Activated CD4-positive, CD25-positive, alpha-beta regulatory T cell treated with anti-CD3 and anti-CD28 coated beads, Interleukin-2, amount 50 U/mL, for 72 hours (primary cell): ENCODE data around the gene ZNHIT6.
"Not testable (repeated sequence)": the region's sequence is repeated elsewhere in the genome, so short reads cannot be mapped to it uniquely, and the experiment has no call there.

Experiments
- DNase-seq: peaks from one replicate; pipeline ENCODE4 v3.0.0; 2021

Gene ZNHIT6

DNA sequence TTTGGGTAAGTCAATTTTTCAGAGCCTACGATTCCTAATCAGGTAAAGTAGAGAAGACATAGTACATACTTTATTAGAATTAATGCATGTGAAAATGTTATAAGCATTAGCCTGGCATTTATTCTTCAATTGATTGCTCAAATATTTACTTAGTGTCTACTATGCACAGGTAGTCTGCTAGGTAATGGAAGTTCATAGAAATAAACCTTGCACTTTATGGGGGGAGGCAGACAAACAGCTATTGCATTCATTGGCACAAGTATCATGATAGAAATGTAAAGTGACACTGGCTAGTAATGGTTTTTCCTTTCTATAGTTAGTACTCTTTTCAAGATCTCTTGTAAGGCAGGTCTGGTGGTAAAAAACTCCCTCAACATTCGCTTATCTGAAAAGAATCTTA lies 44.9 kb downstream of the ZNHIT6 start:
- no peak for DNase-seq

DNA sequence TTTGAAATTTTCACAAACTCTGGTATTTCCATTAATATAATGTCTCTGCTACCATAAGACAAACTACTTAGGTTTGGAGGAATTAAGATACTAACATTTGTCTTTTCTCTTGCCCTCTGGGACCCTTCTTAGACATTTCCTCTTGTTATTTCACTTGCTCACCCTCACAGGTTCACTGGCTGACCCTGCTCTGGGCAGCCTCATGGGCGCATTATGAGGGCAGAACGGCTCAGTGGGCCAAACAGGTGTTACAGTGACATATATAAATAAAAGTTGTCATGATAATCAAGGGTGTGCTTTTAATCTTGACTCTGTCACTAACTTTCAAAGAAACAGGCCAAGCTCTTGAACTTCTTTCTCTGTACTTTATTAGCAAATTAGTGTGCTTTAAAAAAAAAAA lies 46.5 kb downstream of the ZNHIT6 start:
- DNase-seq = no peak

DNA sequence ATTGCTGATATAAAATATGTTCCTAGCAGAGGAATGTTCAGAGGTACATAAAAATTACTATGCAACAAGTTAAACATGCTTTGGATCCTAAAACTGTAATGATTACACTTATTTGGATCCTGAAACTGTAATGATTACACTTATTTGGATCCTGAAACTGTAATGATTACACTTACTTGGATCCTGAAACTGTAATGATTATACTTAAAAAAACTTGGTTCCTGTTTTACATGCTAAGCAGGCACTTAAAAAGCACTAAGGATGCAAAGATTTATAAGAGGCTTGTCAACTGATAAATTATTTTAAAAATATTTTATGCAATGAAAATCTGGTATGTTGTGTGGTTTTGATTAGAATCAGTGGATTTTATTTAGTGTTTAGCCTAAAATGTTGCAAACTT lies 47.7 kb downstream of the ZNHIT6 start:
- no peak for DNase-seq

DNA sequence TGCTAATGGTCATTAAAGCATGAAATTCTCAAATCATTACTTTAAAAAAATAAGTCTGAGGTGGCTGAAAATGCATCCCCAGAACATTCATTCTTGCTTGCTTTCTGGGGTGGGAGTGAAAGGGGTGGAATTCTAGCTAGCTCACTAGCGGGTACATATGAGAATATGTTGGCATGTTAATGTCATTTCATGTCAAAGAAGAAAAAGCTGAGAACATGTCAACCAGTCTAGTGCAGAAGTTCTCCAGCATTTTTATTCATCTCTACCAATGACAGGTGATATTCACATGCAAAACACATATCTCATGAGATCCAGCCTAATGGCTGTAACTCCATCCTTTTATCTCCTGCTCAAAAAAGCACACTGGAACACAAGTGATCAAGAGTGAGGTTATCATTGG lies 49.1 kb downstream of the ZNHIT6 start:
- no peak for DNase-seq

DNA sequence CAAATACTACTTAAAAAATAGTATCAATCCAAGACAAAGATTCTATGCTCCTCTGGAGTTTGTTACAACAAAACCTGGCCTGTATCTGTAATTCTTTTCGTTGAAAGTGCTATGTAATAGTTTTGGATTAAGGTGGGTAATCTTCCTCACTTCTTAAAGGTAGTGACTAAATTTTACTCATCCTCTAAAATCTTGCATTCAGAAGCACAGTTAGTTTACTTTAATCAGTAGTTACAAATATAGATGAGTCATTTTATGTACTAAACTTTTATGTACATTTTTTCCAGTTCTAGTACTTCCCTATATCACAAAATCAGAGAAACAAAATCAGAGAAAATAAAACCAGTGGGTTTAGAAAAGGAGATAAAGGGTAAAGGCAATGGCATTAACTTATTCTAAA lies 51.3 kb downstream of the ZNHIT6 start:
- no peak for DNase-seq

DNA sequence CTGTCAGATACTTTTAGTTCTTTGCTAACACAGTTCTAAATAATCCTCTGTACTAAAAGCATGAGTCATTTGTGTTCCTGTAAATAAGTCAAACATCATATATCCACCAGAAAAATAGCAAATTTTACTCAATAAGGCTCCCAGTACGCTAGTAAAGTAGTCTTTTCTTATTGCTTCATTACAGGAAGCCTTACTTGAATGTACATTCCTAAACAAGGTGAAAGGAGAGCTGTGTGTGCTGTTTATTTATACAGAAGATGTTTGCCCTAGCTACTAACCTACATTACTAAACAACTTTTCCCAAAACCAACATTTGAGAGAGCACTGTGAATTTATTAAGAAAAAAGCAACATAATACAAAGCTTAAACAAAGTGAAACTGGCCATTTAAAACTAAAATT lies 52.0 kb downstream of the ZNHIT6 start:
- DNase-seq = no peak

DNA sequence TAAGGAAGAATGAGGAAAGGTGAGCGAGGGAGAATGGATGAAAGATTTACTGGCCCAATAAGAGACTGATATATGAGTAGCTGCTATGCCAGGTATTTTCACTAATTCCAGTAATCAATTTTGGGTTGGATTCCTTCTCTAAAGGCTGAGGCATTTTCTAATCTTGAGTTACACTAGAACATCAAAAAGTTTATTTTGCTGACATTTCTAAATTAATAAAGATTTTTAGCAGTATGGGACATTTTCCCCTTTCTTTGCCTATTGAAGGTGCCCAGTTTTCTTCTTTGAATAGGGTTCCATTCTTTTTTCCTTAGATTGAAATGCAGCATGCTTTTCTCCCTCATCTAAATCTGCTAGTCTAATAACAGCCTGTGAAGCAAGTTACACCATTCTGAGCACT lies 52.9 kb downstream of the ZNHIT6 start:
- DNase-seq = no peak

DNA sequence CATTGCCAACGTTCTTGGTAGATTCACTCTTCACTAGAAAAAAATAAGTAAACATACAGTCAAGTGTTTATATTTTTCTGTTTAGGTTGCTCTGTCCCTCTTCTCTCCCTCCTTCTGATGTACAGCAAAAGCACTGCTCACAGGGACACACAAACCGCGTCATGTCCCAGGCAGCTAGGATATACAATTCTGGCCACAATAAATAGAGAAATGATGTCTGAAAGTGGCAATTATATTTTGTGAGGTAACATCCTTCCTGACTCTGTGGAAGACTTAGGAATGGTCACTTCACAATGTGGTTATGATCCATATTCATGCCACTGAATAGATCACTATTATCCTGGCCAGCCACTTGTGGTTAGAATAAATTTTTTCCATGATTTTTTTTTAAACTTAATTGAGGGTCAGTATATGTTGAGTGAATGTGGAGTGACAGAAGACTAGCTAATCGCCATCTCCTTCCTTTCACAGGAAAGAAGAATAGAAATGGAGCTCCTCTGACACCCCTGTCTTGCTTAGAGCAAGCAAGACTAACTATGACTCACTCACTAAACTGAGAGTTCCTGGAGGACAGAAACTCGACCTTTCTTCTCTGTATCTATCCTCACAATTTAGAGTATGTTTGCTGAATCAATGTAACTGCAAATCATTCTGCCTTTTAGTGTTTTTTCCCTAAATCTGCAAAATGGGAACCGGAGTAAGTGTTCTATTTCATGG lies 54.0 kb downstream of the ZNHIT6 start:
- no peak for DNase-seq

DNA sequence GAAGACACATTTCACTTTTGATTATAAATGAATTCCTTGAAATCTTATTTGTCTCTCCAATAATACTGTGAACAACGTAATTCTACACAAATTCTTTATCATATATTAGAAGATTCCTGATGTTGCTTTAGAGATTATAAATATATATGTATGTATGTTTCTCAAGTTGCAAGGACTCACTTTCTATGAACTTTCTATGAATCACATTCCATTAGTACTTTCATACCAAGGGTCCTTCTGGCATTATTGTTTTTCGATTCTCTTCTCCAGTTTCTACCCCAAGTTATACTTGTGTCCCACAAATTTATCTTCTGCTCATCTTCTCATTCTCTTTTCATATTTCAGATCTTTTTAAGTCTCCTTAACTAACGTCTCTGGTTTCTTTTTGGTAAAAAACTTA lies 55.9 kb downstream of the ZNHIT6 start:
- no peak for DNase-seq

DNA sequence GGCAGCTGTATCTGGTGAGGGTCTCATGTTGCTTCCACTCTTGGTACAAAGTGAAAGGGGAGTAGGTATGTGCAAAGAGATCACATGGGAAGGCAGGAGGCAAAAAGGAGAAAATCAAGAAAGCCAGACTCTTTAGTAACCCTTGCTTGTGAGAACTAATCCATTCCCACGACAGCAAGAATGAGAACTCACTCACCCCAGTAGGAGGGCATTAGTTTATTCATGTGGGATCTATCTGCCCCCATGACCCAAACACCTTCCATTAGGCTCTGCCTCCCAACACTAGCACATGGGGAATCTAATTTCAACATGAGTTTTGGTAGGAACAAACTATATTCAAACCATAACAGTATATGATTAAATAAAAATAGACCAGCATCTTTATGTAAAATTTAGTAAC lies 57.6 kb downstream of the ZNHIT6 start:
- no peak for DNase-seq

DNA sequence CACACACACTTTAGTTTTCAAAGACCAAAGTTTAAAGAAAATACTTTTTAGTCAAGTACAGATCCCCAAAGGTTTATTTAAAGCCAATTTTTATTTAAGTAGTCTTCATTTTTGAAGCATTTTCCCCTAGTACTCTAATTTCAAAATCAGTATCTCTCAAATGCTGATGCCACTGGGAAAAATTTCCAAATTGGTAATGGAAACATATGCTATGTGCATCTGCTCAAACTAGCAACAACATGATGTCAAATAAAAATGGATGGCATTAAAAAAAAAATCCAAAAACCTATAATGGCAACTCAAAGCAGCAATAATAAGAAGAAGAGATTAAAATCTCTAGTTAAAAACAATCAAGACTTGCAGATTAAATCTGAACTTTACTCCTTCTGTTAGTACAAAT lies 58.6 kb downstream of the ZNHIT6 start:
- no peak for DNase-seq

DNA sequence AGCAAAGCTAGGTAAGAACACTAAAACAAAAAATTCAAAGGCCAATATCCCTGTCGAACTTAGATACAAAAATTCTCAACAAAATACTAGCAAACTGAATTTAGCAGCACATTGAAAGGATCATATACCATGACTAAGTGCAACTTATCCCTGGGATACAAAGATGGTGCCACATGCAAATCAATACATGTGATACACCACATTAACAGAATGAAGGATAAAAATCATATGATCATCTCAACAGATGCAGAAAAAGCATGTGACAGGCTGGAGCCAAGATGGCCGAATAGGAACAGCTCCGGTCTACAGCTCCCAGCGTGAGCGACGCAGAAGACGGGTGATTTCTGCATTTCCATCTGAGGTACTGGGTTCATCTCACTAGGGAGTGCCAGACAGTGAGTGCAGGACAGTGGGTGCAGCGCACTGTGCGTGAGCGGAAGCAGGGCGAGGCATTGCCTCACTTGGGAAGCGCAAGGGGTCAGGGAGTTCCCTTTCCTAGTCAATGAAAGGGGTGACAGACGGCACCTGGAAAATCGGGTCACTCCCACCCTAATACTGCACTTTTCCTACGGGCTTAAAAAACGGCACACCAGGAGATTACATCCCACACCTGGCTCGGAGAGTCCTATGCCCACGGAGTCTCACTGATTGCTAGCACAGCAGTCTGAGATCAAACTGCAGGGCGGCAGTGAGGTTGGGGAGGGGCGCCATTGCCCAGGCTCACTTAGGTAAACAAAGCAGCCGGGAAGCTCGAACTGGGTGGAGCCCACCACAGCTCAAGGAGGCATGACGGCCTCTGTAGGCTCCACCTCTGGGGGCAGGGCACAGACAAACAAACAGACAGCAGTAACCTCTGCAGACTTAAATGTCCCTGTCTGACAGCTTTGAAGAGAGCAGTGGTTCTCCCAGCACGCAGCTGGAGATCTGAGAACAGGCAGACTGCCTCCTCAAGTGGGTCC lies 66.4 kb downstream of the ZNHIT6 start:
- not testable (repeated sequence) for DNase-seq

DNA sequence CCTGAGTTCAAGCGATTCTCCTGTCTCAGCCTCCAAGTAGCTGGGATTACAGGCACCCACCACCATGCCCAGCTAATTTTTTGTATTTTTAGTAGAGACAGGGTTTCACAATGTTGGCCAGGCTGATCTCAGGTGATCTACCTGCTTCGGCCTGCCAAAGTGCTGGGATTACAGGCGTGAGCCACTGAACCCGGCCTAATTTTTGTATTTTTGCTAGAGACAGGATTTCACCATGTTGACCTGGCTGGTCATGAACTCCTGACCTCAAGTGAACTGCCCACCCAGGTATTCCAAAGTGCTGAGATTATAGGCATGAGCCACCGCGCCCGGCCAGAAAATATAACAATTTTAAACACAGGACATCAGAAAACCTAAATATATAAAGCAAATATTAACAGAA lies 68.3 kb downstream of the ZNHIT6 start:
- DNase-seq = not testable (repeated sequence)

DNA sequence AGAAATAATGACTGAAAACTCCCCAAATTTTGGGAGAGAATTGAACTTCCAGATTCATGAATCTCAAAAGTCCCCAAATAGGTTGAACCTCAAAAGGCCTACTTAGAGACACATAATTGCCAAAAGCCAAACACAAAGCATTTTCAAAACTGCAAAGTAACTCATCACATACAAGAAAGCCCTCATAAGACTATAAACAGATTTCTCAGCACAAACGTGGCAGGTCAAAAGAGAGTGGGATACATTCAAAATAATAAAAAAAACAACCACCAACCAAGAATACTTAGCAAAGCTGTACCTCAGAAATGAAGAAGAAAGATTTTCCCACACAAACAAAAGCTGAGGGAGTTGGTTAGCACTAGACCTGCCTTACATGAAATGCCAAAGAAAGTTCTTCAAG lies 69.8 kb downstream of the ZNHIT6 start:
- DNase-seq = no peak

DNA sequence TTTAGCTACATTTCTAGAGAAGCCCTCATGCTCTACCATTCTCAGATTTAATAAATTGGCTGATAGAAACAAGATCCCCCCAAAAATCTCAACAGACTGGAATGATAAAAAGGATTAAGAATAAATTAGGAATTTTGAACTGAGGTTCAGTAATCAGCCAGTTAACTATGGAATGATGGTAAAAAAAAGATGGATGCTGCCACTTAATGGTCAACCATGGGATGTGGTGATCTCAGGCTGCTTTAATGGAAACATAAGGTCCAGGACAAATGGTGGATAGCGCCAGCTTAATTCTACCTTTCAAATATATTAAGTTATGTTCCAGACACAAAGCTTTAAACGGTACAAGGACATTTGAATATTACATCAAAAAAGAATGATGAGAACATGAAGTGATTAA lies 77.7 kb downstream of the ZNHIT6 start:
- no peak for DNase-seq

DNA sequence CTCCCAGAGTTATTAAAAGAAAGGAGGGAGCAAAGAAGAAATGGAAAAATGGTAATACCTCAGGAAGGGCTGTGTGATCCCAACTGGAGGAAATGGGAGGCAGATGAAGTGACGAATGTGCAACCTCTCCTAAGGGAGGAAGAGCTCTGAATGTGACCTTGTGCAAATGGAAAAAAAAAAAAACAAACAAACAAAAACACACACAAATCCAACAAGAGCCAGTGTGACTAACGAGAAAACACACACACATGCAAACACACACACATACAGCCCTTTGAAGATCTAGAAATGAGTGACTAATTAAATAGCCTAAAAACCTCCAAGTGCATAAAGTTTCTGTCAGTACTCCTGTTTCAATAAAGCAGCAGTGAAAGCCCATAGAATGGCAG lies 78.7 kb downstream of the ZNHIT6 start:
- DNase-seq = no peak

DNA sequence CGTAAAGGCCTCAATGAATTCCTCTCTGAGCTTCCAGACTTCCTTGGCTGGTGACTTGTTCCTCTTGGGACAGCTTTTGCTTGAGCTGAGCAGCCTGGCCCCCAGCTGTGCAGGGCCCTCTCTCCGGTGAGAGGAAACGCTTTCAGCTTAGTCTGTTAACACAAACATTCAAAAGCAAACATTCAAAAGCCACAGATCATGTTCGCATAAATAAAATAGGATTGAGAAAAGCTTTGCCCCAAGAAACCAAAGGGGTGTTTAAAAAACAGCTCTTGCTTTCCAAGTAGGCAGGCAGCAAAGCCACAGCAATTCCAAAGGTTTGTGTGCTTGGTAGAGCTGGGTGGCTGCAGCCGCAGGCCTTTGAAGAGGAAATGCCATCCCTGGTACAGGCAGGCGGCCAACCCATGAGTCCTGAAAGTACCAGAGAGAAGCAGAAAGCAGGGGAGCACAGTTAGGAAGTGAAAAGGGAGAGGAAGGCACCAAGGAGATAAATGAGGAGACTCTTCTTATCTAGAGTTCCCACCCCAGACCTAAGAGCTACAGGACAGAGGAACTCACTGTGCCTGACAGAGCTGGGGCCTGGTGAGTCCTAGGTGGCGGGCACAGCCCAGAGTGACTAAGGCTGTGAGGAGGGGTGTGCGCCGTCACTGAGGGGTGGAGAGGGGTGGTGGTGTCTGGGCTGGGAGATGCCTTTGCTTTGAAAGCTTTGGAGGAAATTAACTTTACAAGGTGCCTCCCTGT lies 79.3 kb downstream of the ZNHIT6 start:
- DNase-seq = no peak

DNA sequence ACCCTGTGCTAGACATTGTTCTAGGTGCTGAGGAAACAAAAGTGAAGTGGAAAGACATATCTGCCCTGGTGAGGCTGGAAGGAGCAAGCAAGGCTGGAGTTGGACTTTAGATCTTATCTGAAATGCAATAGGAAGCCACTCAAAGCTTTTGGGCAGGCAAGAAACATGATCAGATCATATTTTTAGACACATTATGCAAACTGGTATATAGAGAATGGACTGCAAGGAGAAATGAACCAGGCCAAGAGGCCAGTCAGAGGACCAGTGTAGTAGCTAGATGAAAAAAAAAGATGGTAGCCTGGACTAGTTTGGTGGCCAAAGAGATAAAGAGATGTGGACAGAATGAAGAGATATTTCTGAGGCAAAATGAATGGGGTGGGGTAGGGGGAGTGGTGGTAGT lies 81.4 kb downstream of the ZNHIT6 start:
- DNase-seq = no peak

DNA sequence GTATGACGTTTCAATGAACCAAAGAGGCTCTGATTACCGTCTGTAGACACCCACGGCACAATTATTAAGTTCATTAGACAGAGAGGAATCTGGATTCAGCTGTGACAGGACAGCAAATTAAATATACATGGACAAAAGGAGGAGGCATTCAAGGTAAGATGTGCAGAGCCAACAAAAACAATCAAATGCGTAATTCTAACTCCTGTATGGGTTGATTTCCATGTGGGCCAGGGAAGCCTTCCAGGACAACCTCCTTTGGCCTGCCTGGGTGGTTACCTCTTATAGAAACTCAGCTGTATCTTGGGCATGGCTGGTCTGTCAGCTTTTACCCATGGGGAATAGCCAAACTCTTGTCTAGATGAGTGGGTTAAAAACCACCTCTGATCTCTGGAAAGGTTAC lies 83.9 kb downstream of the ZNHIT6 start:
- no peak for DNase-seq

DNA sequence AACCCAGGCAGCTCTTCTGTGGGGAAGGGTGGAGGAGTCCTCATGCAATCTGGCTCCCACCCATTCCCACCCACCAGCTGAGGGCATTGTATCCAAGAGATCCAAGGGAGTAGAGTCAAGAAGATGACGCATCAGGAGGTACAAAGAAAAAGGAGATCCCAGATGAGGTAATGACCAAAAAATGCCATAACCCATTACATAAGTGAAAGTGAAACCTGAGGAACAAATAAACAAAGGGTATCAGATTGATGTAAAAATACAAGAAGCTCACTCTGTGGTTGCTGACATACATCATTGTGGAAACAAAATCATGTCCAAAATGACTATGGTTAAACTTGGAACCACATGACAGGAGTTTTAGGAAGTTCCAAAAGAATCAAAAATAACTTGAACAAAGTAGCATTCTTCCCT lies 85.2 kb downstream of the ZNHIT6 start:
- no peak for DNase-seq

DNA sequence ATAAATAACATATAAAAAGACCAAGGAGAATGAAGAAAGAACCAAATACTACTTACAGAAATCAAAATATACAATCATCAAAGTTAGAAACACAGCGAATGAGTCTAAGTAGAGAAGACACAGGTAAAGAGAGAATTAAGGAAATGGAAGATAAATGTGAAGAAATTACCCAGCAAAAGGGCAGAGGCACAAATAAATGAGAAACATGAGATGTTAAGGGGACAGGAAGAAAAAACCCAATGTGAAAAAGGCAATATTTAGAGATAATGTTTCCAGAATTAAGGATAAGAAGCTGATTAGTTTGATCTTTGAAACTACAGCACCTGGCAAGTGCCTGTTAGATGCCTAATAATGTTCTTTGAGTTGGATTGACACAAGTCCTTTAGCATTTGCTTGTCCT lies 86.8 kb downstream of the ZNHIT6 start:
- no peak for DNase-seq

DNA sequence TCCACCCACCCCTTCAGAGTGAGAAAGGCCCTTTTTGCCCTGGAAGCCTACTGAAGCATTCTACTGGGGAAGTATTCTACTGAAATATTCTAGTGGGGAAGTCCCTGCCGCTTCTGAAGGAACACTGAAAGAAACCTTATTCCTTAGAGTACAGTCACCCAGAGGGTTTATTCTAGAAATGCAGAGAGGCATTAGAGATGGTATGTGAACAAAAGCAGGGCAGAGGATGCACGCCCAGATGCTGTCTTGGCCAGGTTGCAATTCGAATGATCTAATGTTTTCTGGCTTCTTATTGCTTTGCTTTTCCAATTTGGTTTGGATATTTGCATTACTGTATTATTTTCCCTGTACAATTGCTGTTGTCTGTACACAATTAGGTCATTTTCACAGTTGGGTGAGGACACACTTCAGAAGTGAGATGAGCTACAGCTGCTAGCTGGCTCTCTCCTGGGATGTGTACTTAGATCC lies 90.6 kb downstream of the ZNHIT6 start:
- DNase-seq = no peak

DNA sequence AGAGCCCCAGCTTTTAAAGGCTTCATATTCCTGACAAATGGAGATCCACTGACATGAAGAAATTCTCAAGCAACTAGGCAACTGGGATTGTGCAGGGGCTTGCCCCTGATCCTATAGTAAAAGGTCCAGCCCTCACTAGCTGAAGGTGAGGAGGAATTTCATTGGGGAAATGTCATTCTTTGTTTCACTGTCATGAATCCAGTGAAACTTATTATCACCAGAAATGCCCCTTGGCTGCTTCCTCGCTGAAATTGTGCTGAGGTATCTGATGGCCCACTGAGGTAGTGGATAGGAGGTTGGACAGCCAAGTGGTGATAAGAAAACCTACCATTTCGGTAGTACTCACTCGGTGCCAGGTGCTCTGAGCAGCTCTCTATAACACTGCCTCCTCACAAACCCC lies 91.5 kb downstream of the ZNHIT6 start:
- DNase-seq = no peak

DNA sequence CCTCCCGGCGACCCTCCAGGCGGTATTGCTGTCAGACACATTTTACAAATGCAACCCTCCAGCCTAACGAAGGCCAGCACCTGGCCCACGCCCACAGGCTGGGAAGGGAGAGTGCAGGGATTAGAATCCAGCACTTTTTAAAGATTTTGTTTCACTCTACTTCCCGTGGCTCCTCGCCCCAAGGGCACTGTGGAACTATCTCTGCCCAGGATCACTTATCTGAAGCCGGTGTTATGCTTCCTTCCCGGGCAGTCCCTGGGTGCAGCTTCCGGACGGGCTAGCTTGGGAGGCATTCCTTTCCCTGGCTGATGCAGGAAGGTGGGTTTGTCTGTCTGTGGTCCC lies 91.9 kb downstream of the ZNHIT6 start:
- DNase-seq = no peak
